GM20431 (cell line): Measurements from ENCODE around the gene HGD.
"Not testable (repeated sequence)": the region's sequence is repeated elsewhere in the genome, so short reads cannot be mapped to it uniquely, and the experiment has no call there.

Experiments used
- in situ Hi-C: fragments of 300-500 bp; cut with MseI, MboI; formaldehyde crosslinking; loops from one replicate; pipeline ENCODE4 v1.15.0; 2020; ENCODE audit warnings: low sequenced_read_pairs; ENCODE audit not compliant: unreplicated experiment

Gene HGD, protein sequence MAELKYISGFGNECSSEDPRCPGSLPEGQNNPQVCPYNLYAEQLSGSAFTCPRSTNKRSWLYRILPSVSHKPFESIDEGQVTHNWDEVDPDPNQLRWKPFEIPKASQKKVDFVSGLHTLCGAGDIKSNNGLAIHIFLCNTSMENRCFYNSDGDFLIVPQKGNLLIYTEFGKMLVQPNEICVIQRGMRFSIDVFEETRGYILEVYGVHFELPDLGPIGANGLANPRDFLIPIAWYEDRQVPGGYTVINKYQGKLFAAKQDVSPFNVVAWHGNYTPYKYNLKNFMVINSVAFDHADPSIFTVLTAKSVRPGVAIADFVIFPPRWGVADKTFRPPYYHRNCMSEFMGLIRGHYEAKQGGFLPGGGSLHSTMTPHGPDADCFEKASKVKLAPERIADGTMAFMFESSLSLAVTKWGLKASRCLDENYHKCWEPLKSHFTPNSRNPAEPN

DNA sequence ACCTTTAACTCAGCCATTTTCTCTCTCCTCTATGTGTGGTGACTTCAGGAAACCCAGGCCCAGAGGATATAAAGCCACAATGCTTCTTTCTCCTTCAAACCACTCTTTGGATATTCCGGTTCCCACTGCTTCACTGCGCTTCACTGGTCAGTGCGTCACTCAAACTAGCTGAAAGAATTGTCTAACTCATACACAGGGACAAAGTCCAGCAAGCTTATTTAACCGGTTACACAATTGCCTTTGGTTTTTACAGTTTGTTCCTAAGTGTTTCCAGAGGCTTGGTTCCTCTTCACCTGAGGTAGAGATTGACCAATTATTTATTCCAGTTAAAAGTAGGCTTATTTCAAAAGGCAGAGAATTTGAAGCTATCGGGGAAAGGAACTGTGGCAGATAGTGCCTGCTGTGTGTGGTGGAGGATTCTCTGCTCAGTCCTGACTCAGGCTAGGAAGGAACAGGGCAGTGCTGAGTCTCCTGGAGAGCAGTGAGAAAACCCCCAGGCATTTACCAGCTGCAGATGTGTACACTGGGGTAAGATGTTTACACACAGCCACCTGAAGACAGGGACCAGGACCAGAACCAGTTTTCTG, at the start of gene HGD:
Gene HGD (minus strand): TSS at position 145 of the 587 bp plus-strand sequence. CDS start 128 bp downstream, at position 17.
- in situ Hi-C loops: no loop called here

DNA sequence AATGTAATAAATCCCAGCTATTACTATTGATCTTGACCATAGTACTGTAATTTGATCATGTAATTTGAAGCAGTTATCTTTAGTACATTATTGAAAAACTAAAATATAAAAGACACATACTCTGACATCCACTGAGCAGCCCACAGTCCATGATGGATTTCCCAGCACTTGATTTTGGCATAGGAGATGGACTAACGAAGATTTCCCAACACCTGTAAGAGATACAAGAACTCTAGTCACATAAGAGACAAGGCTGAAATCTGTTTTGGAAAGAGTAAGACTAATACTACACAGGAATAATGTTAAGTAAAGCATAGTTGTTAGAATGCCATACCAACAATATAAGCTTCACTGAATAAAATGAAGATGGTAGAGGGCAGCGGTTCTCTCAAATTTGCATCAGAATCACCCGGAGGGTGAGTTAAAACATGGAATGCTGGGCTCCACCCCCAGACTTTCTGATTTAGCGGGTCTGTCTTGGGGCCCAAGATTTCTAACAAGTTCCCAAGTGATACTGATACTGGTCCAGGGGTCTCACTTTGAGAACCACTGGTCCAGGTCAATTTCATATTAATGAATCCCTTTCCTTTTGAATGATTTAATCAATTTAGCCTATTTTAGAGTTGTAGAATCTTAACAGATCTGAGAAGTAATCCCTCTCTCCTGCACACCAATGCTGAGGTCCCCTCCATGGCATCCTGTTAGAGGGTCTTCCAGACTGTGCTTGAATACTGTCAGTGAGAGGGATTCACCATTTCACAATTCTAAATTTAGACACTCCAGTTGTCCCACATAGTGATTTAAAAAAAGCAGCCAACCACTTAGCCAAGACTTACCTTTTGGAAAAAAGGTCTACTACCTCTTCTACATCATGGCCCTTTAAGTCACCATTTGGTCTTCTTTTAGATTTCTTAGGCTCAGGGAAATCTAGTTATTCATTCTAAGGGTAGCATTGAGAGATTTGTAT, 48.8 kb upstream of the HGD start:
- in situ Hi-C loops: no loop called here

DNA sequence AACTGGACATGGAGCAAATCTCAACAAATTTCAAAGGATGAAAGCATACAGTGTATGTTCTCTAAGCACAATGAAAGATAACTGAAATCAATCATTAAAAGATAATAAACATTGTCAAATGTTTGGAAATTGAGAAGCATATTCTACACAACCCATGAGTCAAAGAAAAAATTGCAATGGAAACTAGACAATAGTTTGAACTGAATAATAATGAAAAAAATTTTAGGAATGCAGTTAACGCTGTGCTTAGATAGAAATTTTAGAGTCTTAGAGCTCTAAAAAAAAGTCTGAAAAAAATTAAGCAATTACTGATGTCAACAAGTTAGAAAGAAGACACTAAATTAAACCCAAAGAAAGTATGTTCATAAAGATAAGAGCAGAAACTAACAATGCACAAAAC, 44.8 kb upstream of the HGD start:
- in situ Hi-C loops: no loop called here

DNA sequence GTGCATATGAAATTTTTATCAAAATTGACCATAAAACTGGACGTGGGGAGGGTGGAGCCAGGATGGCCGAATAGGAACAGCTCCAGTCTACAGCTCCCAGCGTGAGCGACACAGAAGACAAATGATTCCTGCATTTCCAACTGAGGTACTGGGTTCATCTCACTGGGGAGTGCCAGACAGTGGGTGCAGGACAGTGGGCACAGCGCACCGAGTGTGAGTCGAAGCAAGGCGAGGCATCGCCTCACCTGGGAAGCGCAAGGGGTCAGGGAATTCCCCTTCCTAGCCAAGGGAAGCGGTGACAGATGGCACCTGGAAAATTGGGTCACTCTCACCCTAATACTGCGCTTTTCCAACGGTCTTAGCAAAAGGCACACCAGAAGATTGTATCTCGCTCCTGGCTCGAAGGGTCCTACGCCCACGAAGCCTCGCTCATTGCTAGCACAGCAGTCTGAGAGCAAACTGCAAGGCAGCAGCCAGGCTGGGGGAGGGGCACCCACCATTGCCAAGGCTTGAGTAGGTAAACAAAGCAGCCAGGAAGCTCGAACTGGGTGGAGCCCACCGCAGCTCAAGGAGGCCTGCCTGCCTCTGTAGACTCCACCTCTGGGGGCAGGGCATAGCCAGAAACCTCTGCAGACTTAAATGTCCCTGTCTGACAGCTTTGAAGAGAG, 37.3 kb upstream of the HGD start:
- in situ Hi-C loops: not testable (repeated sequence)

DNA sequence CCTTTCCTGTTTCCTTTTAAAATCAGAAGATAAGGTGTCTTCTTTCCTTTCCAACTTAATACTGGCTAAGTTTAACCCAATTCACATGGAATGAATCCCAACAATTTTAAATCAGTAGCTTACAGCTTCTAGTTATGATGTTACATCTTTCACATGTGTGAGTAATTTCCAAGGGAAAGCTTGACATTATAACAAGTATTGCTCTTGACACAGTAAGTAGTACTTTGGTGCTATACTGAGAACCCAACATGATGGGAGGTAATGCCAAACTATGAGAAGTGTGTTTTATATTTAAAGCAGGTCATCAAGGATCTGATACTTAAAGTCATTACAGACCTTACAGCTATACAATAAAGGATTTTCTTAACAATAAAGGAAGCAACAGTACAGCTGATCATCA, 31.2 kb upstream of the HGD start:
- in situ Hi-C loops: no loop called here

DNA sequence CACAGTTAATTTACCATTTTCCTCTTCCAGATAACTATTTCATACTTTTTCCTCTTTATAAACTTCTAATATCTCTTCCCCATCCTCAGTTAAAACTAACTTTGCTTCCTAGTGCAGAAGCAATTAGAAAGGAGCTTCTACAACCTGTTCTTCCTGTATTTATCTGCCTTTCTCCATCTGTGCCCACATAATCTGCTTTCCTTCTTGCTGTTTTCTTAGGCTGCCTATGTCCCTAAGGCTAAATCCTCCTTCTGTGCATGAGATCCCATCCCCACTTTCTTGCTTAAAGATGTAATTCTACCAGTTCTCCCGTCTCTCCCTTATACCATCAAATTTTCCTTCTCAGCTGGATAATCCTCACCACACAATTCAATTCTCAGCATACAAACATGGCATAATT, 28.3 kb upstream of the HGD start:
- in situ Hi-C loops: no loop called here

DNA sequence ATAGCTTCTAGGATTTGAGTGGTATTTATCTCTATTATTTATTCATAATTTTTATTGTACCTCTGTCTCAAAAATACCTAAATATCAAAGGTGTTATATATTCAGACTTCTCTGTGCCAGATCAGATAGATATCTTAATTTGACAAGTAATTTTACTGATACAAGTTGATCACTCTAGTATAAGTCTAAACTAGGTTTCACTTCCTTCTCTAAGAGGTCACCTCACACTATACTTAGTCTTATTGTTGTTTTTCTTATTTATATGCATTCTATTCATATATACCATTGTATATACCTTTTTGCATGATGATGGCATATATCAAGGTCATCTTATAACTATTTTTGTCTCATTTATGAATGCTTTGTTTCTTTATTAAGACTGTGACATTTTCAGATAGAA, 26.4 kb upstream of the HGD start:
- in situ Hi-C loops: no loop called here

DNA sequence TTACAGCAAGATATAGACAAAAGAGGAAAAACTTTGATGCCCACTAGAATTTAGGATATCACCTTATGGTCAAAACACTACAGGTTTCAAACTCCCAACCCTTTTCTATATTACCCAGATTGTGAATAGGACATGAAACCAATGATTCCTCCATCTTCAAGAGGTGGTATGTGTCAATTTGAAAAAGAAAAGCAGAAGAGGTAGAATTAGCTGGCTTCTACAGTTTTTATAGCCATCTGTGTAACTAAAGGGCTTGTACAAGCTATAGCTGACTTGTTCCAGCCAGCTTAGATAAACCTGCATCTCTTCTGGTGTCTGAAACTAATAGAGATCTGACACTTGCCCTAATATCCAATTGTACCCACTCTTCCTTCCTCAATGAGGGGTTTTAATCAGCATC, 24.9 kb upstream of the HGD start:
- in situ Hi-C loops: no loop called here

DNA sequence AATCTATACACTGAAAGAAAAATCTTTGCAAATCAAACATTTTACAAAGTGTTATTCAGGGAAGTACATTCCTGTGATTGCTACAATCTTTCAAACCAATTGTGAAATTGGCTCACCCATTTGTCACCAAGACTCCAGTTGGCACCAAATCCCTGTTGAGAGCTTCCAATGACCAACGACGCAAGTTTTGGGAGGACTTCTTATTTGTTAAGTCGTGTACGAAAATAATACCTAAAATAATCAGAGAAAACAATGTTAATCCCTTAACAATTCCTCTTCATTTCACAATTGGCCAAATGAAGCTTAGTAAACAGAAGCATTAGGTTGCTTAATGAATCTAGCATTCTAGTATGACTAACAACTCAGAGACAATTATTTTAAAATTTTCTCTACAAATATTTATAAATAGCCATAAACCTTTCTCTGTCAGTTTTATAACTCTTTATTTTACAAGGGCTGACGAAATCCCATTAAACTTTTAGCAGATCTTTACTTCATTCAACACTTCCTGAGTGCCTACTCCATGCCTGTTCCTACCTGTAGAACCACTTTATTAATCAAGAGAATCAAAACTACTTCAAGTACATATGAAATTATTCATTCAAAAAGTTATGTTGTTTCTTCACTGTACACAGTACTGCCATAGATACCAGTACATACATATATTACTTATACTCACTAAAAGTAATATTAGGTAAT, 24.0 kb upstream of the HGD start:
- in situ Hi-C loops: no loop called here

DNA sequence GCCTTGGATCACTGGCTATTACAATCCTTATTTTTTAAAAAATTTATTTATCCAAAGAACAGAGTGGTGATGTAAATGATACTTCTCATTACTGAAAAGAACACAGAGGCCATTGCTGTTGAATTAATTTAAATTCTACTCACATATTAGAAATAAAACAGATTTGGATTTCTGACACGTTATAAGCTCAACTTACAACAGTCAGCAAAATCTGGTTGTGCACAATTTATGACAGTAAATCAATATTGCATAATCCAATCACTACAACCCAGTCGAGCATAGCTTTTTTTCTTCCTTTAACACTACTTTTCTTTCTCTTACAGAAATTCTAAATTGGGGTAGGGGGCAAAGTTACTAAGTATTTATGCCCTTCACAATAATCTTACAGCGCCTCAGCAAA, 17.3 kb upstream of the HGD start:
- in situ Hi-C loops: no loop called here

DNA sequence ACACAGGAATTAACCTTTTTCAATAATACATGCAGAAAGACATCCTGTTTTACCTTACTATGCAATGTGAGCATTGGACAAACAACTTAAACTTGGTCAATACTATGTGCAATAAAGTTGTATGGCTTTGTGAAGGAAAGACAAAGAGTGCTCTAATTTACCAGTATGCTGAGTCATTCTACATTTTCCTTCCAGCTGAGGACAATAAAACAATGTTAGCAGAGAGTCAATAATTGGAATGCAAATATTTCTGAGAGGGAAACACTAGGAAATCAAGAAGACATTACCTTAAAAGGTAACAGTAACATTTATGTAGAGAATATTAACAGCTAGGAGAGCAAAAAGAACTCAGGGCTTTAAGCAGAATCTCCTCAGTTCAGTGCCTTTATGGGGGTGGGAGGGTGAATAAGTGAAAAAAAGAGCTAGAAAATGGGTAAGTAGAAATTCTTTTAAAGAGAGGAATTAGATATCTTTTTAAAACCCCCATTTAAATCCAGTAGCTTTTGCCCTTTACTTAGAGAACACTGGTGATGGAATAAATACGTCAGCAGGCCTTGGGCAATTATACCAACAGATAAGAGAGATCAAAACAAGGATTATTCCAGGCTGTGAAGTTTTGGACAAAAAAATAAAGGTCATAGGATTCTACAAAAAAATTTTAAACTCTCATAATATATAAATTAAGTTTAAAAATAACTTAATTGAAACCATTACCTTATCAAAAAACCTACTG, 11.6 kb upstream of the HGD start:
- in situ Hi-C loops: no loop called here

DNA sequence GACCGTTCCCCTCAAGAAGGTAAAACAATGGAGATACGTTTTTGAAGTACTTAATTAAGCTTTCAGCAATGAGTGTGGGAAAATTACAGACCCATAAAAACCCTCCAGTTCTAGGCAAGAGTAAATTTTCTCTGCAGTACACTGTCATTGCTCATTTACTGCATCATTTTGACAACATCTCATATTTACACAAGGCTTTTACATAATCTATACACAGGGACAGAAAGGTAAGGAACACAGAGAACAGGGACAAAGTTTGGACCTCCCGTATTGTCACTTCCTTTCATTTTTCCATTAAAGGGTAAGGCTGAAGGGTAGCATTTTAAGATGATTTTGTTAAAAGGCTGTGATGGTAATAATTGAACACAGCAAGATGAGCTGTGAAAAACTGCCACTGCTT, 7.4 kb upstream of the HGD start:
- in situ Hi-C loops: no loop called here

DNA sequence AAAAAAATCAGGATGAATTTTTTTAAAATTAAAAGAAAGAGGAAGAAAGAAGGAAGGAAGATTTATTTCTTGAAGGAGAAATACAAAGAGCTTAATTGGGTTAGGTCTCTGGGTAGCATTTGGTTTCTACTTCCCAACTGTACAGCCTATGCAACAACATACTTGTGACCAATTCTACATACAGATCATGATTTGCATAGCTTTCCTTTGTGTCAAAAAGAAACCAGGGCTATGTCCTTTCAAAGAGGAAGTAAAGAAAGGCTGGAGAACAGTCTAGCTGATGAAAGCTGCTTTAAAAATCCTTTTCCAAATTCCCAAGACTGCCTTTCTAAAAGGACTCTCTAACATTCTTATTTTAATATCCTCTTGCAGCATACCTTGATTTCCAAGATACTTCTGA, 6.1 kb upstream of the HGD start:
- in situ Hi-C loops: no loop called here

DNA sequence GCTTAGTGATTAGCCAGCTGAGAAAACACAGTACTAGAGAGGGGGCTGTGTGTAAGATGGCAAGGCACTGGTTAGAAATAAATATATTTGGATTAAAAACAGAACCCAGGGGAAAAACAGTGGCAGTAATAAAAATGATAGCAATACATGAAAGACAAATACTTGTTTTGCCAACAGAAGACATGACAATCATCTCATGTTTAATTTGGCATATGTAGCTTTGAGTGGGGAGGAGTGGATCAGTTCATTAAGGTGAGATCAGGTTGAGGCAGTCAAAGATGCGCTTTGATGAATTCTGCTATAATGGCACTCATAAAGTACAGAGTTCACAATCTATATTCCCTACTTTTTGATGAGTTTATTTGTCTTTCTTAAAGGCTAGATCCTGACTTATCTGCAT, 3.4 kb upstream of the HGD start:
- in situ Hi-C loops: no loop called here

DNA sequence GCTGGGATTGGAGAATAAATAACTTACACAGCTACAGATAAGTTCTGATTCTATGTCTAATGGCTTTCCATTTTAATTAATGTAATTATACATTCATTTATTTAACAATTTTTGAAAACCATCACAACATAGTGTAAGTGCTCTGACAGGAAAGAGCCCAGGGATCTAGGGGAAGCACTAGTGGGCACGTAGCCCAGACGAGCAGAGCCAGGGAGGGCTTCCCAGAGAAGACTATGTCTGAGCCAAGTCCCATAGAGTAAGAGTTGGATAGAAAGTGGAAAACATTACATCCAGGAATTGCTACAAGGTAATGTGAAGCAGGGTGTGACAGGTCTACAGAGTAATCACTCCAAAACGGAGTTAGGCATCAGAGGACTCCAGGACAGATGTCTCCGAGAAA, 2.9 kb upstream of the HGD start:
- in situ Hi-C loops: no loop called here

DNA sequence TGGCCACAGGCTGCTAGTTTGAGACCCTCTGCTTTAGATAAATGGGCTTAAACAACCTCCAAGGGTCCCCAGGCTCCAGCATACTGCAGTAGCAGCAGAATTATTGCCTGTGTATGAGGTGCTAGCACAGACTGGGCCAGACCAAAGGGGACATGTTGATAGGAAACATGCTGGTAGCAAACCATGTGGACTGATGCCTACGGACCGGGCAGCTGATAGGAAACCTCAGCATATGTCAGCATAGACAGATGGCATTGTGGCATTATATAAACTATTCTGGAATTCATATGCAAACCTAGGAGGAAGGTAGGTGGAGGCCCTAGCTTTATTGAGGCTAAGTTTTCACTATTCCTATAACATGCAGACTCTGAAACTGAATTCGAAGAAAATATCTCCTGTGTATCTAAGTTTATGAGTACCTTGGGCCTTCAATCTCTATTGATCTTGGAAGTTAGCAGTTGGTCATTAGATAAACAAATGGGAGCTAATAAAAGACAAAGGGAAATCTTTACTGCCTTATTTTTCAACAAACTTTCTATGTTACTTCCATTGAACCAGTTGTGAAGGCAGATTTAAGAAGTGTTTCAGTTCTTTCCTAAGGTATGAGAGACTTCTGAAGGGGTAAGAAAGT, 1.7 kb upstream of the HGD start:
- in situ Hi-C loops: no loop called here

DNA sequence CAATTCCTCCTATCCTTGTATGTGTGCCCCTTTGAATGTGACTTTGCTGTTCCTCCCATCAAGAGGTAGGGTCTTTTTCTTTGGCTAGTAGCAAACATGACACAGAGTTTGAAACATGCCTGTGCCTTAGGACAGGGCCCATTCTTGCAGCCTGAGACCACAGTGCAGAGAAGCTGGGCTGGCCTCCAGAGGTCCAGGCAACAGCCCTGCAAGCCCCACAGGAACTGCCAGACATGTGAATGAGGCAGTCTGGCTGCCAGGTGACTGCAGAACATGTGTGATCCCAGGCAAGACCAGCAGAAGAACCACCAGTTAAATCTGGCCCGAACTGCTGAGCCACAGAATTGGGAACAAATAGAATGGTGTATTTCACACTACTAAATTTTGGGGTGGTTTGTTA, 1.2 kb upstream of the HGD start:
- in situ Hi-C loops: no loop called here

DNA sequence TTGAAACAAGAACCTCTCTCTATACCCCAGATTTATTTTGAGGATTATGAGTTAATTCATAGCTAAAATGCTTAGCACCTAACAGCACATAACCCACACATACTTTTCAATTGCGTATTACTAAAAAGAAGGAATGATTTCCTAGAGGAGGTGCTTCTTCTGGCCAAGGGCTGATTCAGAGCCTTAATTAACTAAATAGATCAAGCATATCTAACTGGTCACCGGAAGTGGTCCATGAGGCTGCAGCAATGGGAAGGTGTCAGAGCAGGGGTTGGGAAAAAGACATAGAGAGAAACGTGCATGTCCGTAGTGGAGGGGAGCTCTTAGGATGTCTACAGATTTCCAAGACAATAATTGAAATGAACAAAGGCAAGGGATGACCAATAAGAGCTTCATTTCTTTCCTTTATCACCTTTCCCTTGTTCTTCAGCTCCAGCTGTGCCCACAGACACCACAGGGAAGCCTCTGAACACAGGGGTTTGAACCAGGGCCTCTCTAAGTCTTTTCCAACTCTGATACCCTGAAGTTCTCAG, 467 bp downstream of the HGD start:
- in situ Hi-C loops: no loop called here
